B cell (primary cell): ENCODE measurements around the gene OXTR. TPM values are rescaled to one million over a fixed set of nuclear protein-coding genes. Genes with fewer than 3 reads are reported as not detected.

Source experiments
- ATAC-seq: fragments of 200-7000 bp; cut with Tn5 transposase; one replicate; pipeline ENCODE4 v1.10.0; 2021; ENCODE audit warnings: low read depth, mild to moderate bottlenecking, moderate number of reproducible peaks, moderate library complexity
- CTCF ChIA-PET: fragments of 350-600 bp; sonication (Branson Sonifier 250); formaldehyde crosslinking; loops from one replicate; lab custom pipeline; 2021; ENCODE audit warnings: antibody characterized with exemption, inconsistent platforms; lab: Charles Lee
- POLR2A ChIA-PET: fragments of 350-600 bp; sonication (Branson Sonifier 250); formaldehyde crosslinking; loops from one replicate; lab custom pipeline; 2021; ENCODE audit warnings: antibody characterized with exemption; lab: Charles Lee
- DNase-seq: peaks from one replicate; pipeline ENCODE4 v3.0.0; 2013
- H2AFZ ChIP-seq: 2 replicates; pipeline ENCODE4 v1.6.1; 2012; ENCODE audit warnings: mild to moderate bottlenecking, low read depth, low read length; ENCODE audit not compliant: insufficient read depth, poor library complexity, severe bottlenecking
- H3K27ac ChIP-seq, 2 donors: 1 replicate in 1 of 2; 2 replicates in 1 of 2; pipeline ENCODE4 v1.5.1; 2012 to 2013; ENCODE audit warnings: low read length in 2 of 2, mild to moderate bottlenecking in 2 of 2, moderate library complexity in 1 of 2
- H3K27me3 ChIP-seq, 4 experiments: fragments of 200-600 bp in 1 of 4; sonication (generic) in 1 of 4; replicated peaks in 1 of 4; 1 replicate in 2 of 4; 2 replicates in 2 of 4; pipeline versions ENCODE4 v1.6.1 to v1.7.0; 2013 to 2016; ENCODE audit warnings: low read length in 3 of 4, mild to moderate bottlenecking in 2 of 4, mixed read lengths in 1 of 4, moderate library complexity in 1 of 4; ENCODE audit not compliant: insufficient read depth in 4 of 4, control insufficient read depth in 3 of 4; ENCODE audit errors: control extremely low read depth in 1 of 4
- H3K36me3 ChIP-seq, 2 experiments: replicated peaks in 1 of 2; 1 replicate in 1 of 2; 2 replicates in 1 of 2; pipeline versions ENCODE4 v1.6.1 to v1.7.1; 2013; ENCODE audit warnings: low read length in 1 of 2; ENCODE audit not compliant: insufficient read depth in 2 of 2, control insufficient read depth in 1 of 2; ENCODE audit errors: control extremely low read depth in 1 of 2, extremely low read depth in 1 of 2
- H3K4me1 ChIP-seq, 2 donors: fragments of 200-600 bp in 1 of 2; sonication (generic) in 1 of 2; 1 replicate in 1 of 2; 2 replicates in 1 of 2; pipeline versions ENCODE4 v1.5.1 to v1.6.1; 2013 to 2017; ENCODE audit warnings: low read length in 2 of 2; ENCODE audit not compliant: control insufficient read depth in 2 of 2, insufficient read depth in 2 of 2
- H3K4me2 ChIP-seq: replicated peaks from 2 replicates; pipeline ENCODE3; 2012; ENCODE audit warnings: mild to moderate bottlenecking, low read depth, low read length; ENCODE audit not compliant: poor library complexity, severe bottlenecking
- H3K4me3 ChIP-seq, 5 experiments: fragments of 200-600 bp in 1 of 5; sonication (generic) in 1 of 5; 1 replicate in 3 of 5; 2 replicates in 2 of 5; pipeline versions ENCODE4 v1.5.1 to v1.7.0; 2011 to 2016; ENCODE audit warnings: low read length in 4 of 5, mild to moderate bottlenecking in 4 of 5, low read depth in 2 of 5, control low read depth in 1 of 5, moderate library complexity in 1 of 5; ENCODE audit not compliant: insufficient read depth in 1 of 5; ENCODE audit errors: control extremely low read depth in 1 of 5, extremely low read depth in 1 of 5
- H3K79me2 ChIP-seq: fragments of 200-600 bp; sonication (generic); one replicate; pipeline ENCODE4 v1.6.0; 2016; ENCODE audit warnings: low read length; ENCODE audit not compliant: control insufficient read depth, insufficient read depth
- H3K9ac ChIP-seq: fragments of 200-600 bp; sonication (generic); 2 replicates; pipeline ENCODE4 v1.6.1; 2017; ENCODE audit warnings: mild to moderate bottlenecking, low read length, moderate library complexity
- H3K9me3 ChIP-seq, 3 donors: one replicate each; pipeline versions ENCODE4 v1.6.1 to v1.7.1; 2013; ENCODE audit warnings: low read length in 2 of 3; ENCODE audit not compliant: control insufficient read depth in 2 of 3, insufficient read depth in 1 of 3; ENCODE audit errors: control extremely low read depth in 1 of 3
- H4K20me1 ChIP-seq: 2 replicates; pipeline ENCODE4 v1.6.0; 2012; ENCODE audit warnings: mild to moderate bottlenecking, low read length; ENCODE audit not compliant: insufficient read depth, control insufficient read depth, poor library complexity, severe bottlenecking
- H3K27ac Mint-ChIP-seq: one replicate; pipeline ENCODE4 v1.8.0; 2021; ENCODE audit warnings: mixed read lengths
- H3K27me3 Mint-ChIP-seq: one replicate; pipeline ENCODE4 v1.8.0; 2021; ENCODE audit warnings: mixed read lengths
- H3K4me1 Mint-ChIP-seq: one replicate; pipeline ENCODE4 v1.8.0; 2021; ENCODE audit warnings: mixed read lengths
- H3K4me3 Mint-ChIP-seq: one replicate; pipeline ENCODE4 v1.8.0; 2021; ENCODE audit warnings: mixed read lengths
- H3K9me3 Mint-ChIP-seq: one replicate; pipeline ENCODE4 v1.8.0; 2022; ENCODE audit warnings: mixed read lengths; ENCODE audit not compliant: insufficient read depth
- CTCF ChIP-seq: fragments of 200-600 bp; IDR thresholded peaks from one replicate; pipeline ENCODE4 v1.8.0; 2022; ENCODE audit warnings: antibody characterized with exemption, mild to moderate bottlenecking
- EZH2 ChIP-seq: IDR thresholded peaks from 2 replicates; pipeline ENCODE4 v1.6.1; 2012; ENCODE audit warnings: borderline replicate concordance, low read depth, mild to moderate bottlenecking, moderate library complexity, low read length; ENCODE audit not compliant: insufficient read depth, poor library complexity, severe bottlenecking
- WGBS: methylation state at CpG from one replicate; pipeline ENCODE4 v1.1.5; 2013; ENCODE audit warnings: missing lambda C conversion rate; ENCODE audit not compliant: insufficient coverage; 5-methylcytosine and 5-hydroxymethylcytosine counted together
- intact Hi-C: fragments of 100-400 bp; cut with micrococcal nuclease; formaldehyde crosslinking; loops from one replicate; pipeline ENCODE4 v1.10.0; 2022
- polyA plus RNA-seq: library from polyadenylated mRNA; depleted of rRNA; stranded (reverse); fragments of >200 nt; gene quantifications from 2 replicates; pipeline ENCODE4 v1.2.3, GENCODE V29; 2012
- total RNA-seq, 2 donors: library from RNA; stranded (reverse); fragments of 120-200 nt in 1 of 2; gene quantifications; 1 replicate in 1 of 2; 2 replicates in 1 of 2; pipeline versions ENCODE4 v1.2.3 to v1.2.4, GENCODE V29; 2013 to 2022

The OXTR gene
- total and polyA plus RNA-seq, 2 donors (not counting 1 experiment from before 2014, with no cell fraction given): 0.13 to 0.17 TPM

GRCh38 chr3:8712045-8712907 is 57.1 kb downstream of the OXTR start:
- H3K4me2 ChIP-seq: no peak overlapping the region
- H3K4me3 ChIP-seq: no peak overlapping the region
- peaks cover 0 to 6% (median 0%) of the 10 kb centered on the region in 3 donors for H3K9me3 ChIP-seq
- no peaks in the 10 kb centered on the region for H3K27me3 ChIP-seq
- intact Hi-C loops: no loop called here
- ChIA-PET POLR2A (no interaction called here), CTCF (no interaction called here)
- no peak overlapping the region for H3K9ac ChIP-seq
- TF ChIP-seq CTCF: no peak
- TF ChIP-seq EZH2: no peak
- no peaks in the 10 kb centered on the region for H3K4me1 ChIP-seq
- H3K27ac ChIP-seq: no peak overlapping the region
- DNase-seq (no peak), ATAC-seq (no peak)
- H3K4me1 Mint-ChIP-seq: peaks cover 2% of the 10 kb centered on the region
- H3K27me3 Mint-ChIP-seq: peaks cover 18% of the 10 kb centered on the region
- no peak overlapping the region for H3K27ac Mint-ChIP-seq
- H3K4me3 Mint-ChIP-seq: no peak overlapping the region
- H3K79me2 ChIP-seq: no peaks in the 10 kb centered on the region
- H2AFZ ChIP-seq: no peak overlapping the region
- no peaks in the 10 kb centered on the region for H4K20me1 ChIP-seq
- 54% methylated on average over 4 of the region's 9 CpGs for WGBS
- H3K36me3 ChIP-seq: no peaks in the 10 kb centered on the region
- no peaks in the 10 kb centered on the region for H3K9me3 Mint-ChIP-seq

GRCh38 chr3:8709801-8710507 is 59.5 kb downstream of the OXTR start:
- ChIA-PET POLR2A (no interaction called here), CTCF (no interaction called here)
- no peak overlapping the region for H3K9ac ChIP-seq
- H3K4me3 ChIP-seq: no peak overlapping the region
- ATAC-seq (no peak), DNase-seq (no peak)
- H3K27me3 ChIP-seq: no peaks in the 10 kb centered on the region
- intact Hi-C loops: no loop called here
- no peaks in the 10 kb centered on the region for H3K36me3 ChIP-seq
- Mint-ChIP-seq H3K4me3 (no peak overlapping the region), H3K27ac (no peak overlapping the region), H3K9me3 (no peaks in the 10 kb centered on the region), H3K27me3 (peaks cover 14% of the 10 kb centered on the region), H3K4me1 (peaks cover 2% of the 10 kb centered on the region)
- H3K79me2 ChIP-seq: no peaks in the 10 kb centered on the region
- no peak overlapping the region for H3K4me2 ChIP-seq
- TF ChIP-seq CTCF (no peak), EZH2 (no peak)
- no peak overlapping the region for H3K27ac ChIP-seq
- no peak overlapping the region for H2AFZ ChIP-seq
- no peaks in the 10 kb centered on the region for H4K20me1 ChIP-seq
- no peaks in the 10 kb centered on the region for H3K4me1 ChIP-seq
- peaks cover 0 to 8% (median 0%) of the 10 kb centered on the region in 3 donors for H3K9me3 ChIP-seq
- WGBS: 86% methylated on average over 4 of the region's 8 CpGs
